ENCODE results near the gene NEU1. TPM values are rescaled to one million over a fixed set of nuclear protein-coding genes. Genes with fewer than 3 reads are reported as not detected.
"Not testable (repeated sequence)": the region's sequence is repeated elsewhere in the genome, so short reads cannot be mapped to it uniquely, and the experiment has no call there.

NEU1 gene
- total RNA-seq, 4 donors from 2014 or later, result 20.5 to 28.4 (median 23.4) TPM

DNA sequence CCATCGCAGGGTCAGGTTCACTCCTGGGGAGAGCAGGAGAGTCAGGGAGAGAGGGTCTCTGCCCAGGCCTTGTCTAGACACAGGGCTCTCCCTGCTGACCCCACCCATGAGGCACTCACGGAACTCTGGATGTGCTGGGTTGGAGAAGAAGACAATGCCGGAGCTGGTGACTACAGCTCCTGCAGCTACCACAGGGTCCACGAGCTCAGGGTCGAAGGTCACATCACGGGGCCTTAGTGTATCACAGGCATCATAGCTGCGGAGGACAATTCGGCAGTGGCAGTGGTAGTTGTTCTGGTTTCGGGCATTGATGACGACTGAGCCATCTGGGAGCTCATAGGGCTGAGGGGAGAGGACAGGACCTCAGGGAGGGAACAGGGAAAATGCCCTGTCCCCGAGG, 2.7 kb downstream of the NEU1 start:
- H3K27me3 ChIP-seq, result no peaks in the 10 kb centered on the region
- no peak overlapping the region for H3K4me3 ChIP-seq
- H3K27ac ChIP-seq, result no peak overlapping the region
- DNase-seq, result no peak
- TF ChIP-seq POLR2A (IDR thresholded peaks at IDR 0.05), result no peak
- TF ChIP-seq, protein P1, sequence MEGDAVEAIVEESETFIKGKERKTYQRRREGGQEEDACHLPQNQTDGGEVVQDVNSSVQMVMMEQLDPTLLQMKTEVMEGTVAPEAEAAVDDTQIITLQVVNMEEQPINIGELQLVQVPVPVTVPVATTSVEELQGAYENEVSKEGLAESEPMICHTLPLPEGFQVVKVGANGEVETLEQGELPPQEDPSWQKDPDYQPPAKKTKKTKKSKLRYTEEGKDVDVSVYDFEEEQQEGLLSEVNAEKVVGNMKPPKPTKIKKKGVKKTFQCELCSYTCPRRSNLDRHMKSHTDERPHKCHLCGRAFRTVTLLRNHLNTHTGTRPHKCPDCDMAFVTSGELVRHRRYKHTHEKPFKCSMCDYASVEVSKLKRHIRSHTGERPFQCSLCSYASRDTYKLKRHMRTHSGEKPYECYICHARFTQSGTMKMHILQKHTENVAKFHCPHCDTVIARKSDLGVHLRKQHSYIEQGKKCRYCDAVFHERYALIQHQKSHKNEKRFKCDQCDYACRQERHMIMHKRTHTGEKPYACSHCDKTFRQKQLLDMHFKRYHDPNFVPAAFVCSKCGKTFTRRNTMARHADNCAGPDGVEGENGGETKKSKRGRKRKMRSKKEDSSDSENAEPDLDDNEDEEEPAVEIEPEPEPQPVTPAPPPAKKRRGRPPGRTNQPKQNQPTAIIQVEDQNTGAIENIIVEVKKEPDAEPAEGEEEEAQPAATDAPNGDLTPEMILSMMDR (IDR thresholded peaks at IDR 0.05), result no peak
- intact Hi-C loops (cut with DNase I; ENCODE audit: low total_unique reads), result no loop called here
- no peaks in the 10 kb centered on the region for H3K9me3 ChIP-seq
- H3K4me1 ChIP-seq, result peaks cover 0 to 4% of the 10 kb centered on the region in 2 donors
- no peaks in the 10 kb centered on the region for H3K36me3 ChIP-seq

DNA sequence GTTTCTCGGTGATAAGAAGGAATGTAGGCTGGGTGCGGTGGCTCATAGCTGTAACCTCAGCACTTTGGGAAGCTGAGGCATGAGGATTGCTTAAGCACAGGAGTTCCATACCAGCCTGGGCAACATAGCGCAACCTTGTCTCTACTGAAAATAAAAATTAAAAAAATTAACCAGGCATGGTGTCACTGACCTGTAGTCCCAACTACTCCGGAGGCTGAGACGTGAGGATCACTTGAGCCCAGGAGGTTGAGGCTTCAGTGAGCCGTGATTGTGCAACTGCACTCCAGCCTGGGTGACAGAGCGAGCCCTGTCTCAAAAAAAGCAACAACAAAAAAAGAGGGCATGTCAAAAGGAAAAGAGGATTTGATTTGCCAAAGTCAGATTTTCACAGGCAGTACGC, 3.9 kb downstream of the NEU1 start:
- TF ChIP-seq POLR2A (IDR thresholded peaks at IDR 0.05), result no peak
- TF ChIP-seq, protein P1 (IDR thresholded peaks at IDR 0.05), result no peak
- Histone ChIP-seq H3K27ac (no peak overlapping the region), H3K27me3 (no peaks in the 10 kb centered on the region), H3K36me3 (no peaks in the 10 kb centered on the region), H3K4me3 (no peak overlapping the region), H3K4me1 (peaks cover 0 to 4% of the 10 kb centered on the region in 2 donors), H3K9me3 (no peaks in the 10 kb centered on the region)
- no peak for DNase-seq
- intact Hi-C loops (cut with DNase I; ENCODE audit: low total_unique reads), result no loop called here

DNA sequence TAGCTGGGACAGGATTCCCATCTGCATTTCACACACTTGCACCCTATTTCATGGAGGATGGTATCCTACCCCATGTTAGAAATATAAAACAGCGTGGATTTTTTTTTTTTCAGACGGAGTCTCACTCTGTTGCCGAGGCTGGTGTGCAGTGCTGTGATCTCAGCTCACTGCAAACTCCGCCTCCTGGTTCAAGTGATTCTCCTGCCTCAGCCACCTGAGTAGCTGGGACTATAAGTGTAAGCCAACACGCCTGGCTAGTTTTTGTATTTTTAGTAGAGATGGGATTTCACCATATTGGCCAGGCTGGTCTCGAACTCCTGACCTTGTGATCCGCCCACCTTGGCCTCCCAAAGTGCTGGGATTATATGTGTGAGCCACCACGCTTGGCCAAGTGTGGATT, 4.8 kb downstream of the NEU1 start:
- H3K27ac ChIP-seq; intact Hi-C loops (cut with DNase I; ENCODE audit: low total_unique reads); DNase-seq: not testable (repeated sequence)

DNA sequence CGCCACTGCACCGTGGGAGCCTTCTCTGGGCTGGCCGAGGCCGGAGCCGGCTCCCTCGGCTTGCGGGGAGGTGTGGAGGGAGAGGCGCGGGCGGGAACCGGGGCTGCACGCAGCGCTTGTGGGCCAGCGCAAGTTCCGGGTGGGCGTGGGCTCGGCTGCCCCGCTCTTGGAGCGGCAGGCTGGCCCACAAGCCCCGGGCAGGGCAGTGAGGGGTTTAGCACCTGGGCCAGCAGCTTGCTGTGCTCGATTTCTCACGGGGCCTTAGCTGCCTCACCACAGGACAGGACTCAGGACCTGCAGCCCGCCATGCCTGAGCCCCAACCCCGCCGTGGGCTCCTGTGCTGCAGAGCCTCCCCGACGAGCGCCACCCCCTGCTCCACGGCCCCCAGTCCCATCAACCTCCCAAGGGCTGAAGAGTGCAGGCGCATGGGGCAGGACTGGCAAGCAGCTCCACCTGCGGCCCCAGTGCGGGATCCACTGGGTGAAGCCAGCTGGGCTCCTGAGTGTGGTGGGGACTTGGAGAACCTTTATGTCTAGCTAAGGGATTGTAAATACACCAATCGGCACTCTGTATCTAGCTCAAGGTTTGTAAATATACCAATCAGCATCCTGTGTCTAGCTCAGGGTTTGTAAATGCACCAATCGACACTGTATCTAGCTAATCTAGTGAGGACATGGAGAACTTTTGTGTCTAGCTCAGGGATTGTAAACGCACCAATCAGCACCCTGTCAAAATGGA, 10.5 kb downstream of the NEU1 start:
- H3K27me3 ChIP-seq; H3K36me3 ChIP-seq; intact Hi-C loops (cut with DNase I; ENCODE audit: low total_unique reads); H3K27ac ChIP-seq; H3K4me1 ChIP-seq; H3K9me3 ChIP-seq; H3K4me3 ChIP-seq; DNase-seq: not testable (repeated sequence)

More for the DNA sequence above, 4.8 kb downstream of the NEU1 start:
- not testable (repeated sequence) for H3K36me3 ChIP-seq, H3K27me3 ChIP-seq, H3K9me3 ChIP-seq, H3K4me1 ChIP-seq, H3K4me3 ChIP-seq

DNA sequence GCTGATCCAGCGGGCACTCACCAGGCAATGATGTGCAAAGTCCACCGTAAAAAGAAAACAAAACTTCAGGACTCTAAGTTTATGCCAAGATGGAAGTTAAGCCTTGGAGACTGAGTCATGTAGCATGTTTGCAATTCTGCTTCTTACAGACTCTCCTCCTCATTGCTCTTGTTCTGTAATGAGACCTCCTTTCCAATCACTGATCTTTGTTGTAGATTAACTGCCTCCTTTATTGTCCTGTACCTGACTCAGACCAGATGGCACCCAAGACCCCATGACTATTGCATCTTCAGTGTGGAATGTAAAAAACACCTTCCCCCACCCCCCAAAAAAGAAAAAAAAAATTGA, 11.2 kb downstream of the NEU1 start:
- intact Hi-C loops (cut with DNase I; ENCODE audit: low total_unique reads), result no loop called here
- TF ChIP-seq, protein P1 (IDR thresholded peaks at IDR 0.05), result no peak
- no peak for TF ChIP-seq POLR2A (IDR thresholded peaks at IDR 0.05)

DNA sequence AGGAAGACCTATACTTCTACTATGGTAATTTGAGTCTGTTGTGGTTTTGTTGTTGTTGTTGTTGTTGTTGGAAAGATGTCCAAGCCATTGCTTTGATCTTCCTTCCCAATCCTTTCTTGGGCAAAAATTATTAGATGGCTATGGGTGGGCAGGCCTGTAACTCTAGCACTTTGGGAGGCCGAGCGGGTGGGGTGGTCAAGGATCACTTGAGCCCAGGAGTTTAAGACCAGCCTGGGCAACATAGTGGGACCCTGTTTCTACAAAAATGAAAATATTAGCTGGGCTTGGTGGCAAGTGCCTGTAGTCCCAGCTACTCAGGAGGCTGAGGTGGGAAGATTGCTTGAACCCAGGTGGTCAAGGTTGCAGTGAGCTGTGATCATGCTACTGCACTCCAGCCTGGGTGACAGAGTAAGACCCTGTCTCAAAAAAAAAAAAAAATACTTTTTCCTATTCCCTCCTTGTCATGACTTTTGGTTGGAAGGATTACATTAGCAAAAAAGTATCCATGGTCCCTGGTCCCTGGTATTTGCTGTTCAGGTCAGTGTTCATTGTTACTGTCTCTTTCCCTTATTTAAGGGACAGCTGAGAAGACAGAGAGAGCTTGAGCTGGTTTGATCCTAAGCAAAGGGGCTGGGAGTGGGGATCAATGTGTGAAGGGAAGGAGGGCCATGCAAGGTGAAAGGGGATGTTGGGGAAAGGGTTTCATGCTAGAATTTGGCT, 11.7 kb downstream of the NEU1 start:
- TF ChIP-seq, protein P1 (IDR thresholded peaks at IDR 0.05), result no peak
- TF ChIP-seq POLR2A (IDR thresholded peaks at IDR 0.05), result no peak
- no peak for DNase-seq
- Histone ChIP-seq H3K4me3 (no peak overlapping the region), H3K27me3 (no peaks in the 10 kb centered on the region), H3K4me1 (no peaks in the 10 kb centered on the region), H3K36me3 (no peaks in the 10 kb centered on the region), H3K27ac (no peak overlapping the region), H3K9me3 (no peaks in the 10 kb centered on the region)
- intact Hi-C loops (cut with DNase I; ENCODE audit: low total_unique reads), result no loop called here

More for the DNA sequence above, 11.2 kb downstream of the NEU1 start:
- no peaks in the 10 kb centered on the region for H3K9me3 ChIP-seq
- no peaks in the 10 kb centered on the region for H3K4me1 ChIP-seq
- H3K4me3 ChIP-seq, result no peak overlapping the region
- H3K27me3 ChIP-seq, result no peaks in the 10 kb centered on the region
- no peak overlapping the region for H3K27ac ChIP-seq
- H3K36me3 ChIP-seq, result no peaks in the 10 kb centered on the region
- DNase-seq, result no peak
